ENCODE measurements around the gene NTNG1.

GRCh38 chr1:107526524-107527198, 385.8 kb downstream of the NTNG1 start:
- TF ChIP-seq EZH2 (IDR thresholded peaks at IDR 0.05; ENCODE audit: borderline replicate concordance, low read depth, low read length, severe bottlenecking) (no peak), CTCF (IDR thresholded peaks at IDR 0.05; ENCODE audit: borderline replicate concordance, extremely low read depth, low read length, poor library complexity, severe bottlenecking) (no peak)

All from DND-41 (cell line).